WI38 (cell line): ENCODE results near the gene AGPAT3.

Source experiments
- H3K4me3 ChIP-seq: 2 replicates; pipeline ENCODE4 v1.5.1; 2011; ENCODE audit warnings: low read depth, mild to moderate bottlenecking, control low read depth, low read length
- CTCF ChIP-seq: IDR thresholded peaks from 2 replicates; pipeline ENCODE4 v1.5.1; 2012; ENCODE audit warnings: low read depth, mild to moderate bottlenecking, control low read depth, low read length

AGPAT3 gene

GRCh38 chr21:43899307-43900077 lies 34.5 kb downstream of the AGPAT3 start:
- no peak overlapping the region for H3K4me3 ChIP-seq
- no peak for TF ChIP-seq CTCF

- no peak for TF ChIP-seq CTCF
- H3K4me3 ChIP-seq: no peak overlapping the region
Observed at GRCh38 chr21:43900078-43900385, 35.0 kb downstream of the AGPAT3 start.

GRCh38 chr21:43900690-43901089 lies 35.7 kb downstream of the AGPAT3 start:
- H3K4me3 ChIP-seq: no peak overlapping the region
- TF ChIP-seq CTCF: no peak

GRCh38 chr21:43902441-43902840 lies 37.4 kb downstream of the AGPAT3 start:
- no peak overlapping the region for H3K4me3 ChIP-seq
- no peak for TF ChIP-seq CTCF

- no peak for TF ChIP-seq CTCF
- H3K4me3 ChIP-seq: no peak overlapping the region
Observed at GRCh38 chr21:43903451-43904091, 38.5 kb downstream of the AGPAT3 start.

GRCh38 chr21:43904331-43904781 lies 39.3 kb downstream of the AGPAT3 start:
- no peak for TF ChIP-seq CTCF
- no peak overlapping the region for H3K4me3 ChIP-seq

- no peak overlapping the region for H3K4me3 ChIP-seq
- TF ChIP-seq CTCF: no peak
Observed at GRCh38 chr21:43905726-43906455, 40.9 kb downstream of the AGPAT3 start.
